GM10847 (cell line): ENCODE data around the gene GRPR.

Experiments
- POLR2A ChIP-seq: IDR thresholded peaks from 2 replicates; pipeline ENCODE4 v1.6.1; 2011; ENCODE audit not compliant: insufficient read length; ENCODE audit errors: extremely low read depth

Gene GRPR

DNA sequence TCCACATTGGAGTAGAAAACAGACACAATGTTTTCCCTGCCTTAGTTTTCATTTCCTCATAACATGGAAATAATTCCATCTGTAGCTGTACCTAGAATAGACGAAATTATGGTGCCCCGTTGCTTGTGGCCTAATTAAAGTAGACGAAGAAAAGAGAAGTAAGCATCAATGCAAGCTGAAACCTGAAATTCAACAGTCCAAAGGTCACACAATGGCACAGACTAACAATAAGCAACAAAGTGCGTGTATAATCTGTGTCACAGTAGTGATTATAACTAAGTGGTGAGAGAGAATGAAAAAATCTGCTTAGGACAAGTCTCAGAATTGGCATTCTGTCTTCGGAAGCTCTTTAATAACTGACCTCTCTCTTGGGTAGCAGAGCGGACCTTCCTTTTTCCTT is 68.2 kb downstream of the GRPR start:
- TF ChIP-seq POLR2A, result no peak

DNA sequence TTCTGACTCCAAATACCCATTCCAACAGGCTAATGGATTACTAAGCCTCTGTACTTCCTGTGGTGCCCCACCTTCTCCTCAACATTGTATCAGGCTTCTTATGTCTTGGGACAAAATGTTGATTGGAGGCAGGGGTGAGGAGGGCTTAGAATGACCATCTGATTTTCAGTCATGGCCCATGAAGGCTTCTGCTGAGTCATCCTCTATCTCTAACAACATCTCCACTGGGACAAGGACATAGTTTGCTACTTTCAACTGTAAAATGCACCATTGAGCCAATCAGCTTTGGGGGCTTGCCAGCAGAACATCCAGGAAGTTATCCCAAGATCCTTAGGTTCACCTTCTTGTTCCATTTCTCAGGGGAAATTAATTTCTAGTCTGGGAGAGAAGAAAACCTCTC is 73.5 kb downstream of the GRPR start:
- no peak for TF ChIP-seq POLR2A

DNA sequence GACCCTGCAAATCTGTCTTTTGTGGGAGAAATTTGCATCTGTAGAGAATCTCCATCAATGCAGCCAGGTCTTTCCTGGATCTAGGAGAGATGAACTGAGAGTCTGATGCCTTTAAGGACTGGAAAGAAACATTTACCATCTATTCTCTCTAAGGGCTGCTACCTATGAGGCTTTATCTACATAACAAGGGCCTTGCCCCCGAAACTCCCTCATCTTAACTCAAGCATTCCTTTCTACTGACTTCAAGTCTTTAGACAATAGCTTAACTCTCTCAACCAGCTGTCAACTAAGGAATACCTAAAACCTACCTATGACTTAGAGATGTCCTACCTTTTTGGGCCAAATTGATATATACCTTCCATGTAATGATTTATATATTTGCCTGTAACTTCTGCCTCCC is 76.0 kb downstream of the GRPR start:
- no peak for TF ChIP-seq POLR2A

DNA sequence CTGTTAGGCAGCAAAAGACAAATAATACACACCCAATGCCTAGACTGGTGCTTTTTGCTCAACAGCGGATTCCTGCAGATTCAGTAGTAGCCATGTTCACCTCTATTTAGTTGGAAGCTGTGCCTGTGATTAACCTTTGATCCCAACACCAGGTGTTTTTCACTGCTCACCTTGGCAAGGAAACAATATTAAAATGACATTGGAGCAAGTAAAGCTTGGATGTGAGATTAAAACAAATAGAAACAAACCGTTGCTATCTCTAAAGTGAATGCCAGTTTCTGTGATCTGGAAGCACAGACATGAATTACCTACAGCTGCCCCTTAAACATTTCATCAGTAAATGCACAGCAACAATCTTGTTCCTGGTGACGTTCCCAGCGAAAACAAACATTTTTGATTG is 79.6 kb downstream of the GRPR start:
- no peak for TF ChIP-seq POLR2A
